Epithelial cell of esophagus (primary cell): Measurements from ENCODE around the gene ZRANB3.
A peak's percentile ranks its signal among the peaks of the same experiment; 100 is the strongest.

Experiments
- DNase-seq: peaks from one replicate; pipeline ENCODE4 v3.0.0; 2010; ENCODE audit warnings: low read depth
- H3K4me3 ChIP-seq: 2 replicates; pipeline ENCODE4 v1.5.1; 2011; ENCODE audit warnings: mild to moderate bottlenecking, low read length, control low read depth
- TF ChIP-seq, protein P1 (sequence below): IDR thresholded peaks from 2 replicates; pipeline ENCODE4 v1.5.1; 2011; ENCODE audit warnings: low read depth, mild to moderate bottlenecking, low read length, control low read depth, inconsistent platforms; ENCODE audit not compliant: insufficient read depth; ENCODE audit errors: missing control alignments

ZRANB3 gene

DNA sequence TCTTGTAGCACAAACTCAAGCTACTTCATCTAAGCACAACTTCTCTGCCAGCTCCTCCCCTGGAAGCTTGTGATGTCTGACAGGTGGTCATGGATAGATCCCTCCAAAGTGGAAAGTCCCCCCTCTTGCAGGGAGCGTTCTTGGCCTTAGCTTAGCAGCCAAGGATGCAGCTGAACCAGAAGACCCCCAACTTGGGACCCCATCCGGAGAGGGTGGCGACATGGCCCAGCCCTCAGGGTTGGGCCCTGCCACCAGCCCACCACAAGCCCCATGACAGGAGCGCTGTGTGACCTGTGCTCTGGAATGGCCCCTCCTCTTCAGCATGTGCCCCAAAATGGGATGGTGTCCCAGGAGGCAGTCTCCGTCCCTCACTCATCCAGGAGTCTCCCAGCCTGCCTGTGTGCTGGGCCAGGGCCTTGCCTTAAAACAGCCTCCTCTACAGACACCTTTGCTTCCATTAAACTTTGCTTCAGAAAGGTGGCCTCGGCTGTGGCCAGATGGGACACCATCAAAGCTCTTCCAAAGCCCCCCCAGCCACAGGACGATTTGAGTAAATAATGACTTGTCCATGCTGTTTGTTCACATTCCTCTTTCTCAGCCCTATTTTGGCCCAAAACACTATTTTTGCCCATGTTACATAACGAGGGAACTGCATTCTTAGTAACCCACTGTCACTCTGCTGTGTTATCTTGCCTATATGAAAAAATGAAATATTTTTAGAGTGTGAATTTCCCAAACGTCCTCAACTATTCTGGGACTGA, 356.8 kb downstream of the ZRANB3 start:
- H3K4me3 ChIP-seq: no peak overlapping the region
- no peak for DNase-seq
- TF ChIP-seq, protein P1, sequence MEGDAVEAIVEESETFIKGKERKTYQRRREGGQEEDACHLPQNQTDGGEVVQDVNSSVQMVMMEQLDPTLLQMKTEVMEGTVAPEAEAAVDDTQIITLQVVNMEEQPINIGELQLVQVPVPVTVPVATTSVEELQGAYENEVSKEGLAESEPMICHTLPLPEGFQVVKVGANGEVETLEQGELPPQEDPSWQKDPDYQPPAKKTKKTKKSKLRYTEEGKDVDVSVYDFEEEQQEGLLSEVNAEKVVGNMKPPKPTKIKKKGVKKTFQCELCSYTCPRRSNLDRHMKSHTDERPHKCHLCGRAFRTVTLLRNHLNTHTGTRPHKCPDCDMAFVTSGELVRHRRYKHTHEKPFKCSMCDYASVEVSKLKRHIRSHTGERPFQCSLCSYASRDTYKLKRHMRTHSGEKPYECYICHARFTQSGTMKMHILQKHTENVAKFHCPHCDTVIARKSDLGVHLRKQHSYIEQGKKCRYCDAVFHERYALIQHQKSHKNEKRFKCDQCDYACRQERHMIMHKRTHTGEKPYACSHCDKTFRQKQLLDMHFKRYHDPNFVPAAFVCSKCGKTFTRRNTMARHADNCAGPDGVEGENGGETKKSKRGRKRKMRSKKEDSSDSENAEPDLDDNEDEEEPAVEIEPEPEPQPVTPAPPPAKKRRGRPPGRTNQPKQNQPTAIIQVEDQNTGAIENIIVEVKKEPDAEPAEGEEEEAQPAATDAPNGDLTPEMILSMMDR: no peak

DNA sequence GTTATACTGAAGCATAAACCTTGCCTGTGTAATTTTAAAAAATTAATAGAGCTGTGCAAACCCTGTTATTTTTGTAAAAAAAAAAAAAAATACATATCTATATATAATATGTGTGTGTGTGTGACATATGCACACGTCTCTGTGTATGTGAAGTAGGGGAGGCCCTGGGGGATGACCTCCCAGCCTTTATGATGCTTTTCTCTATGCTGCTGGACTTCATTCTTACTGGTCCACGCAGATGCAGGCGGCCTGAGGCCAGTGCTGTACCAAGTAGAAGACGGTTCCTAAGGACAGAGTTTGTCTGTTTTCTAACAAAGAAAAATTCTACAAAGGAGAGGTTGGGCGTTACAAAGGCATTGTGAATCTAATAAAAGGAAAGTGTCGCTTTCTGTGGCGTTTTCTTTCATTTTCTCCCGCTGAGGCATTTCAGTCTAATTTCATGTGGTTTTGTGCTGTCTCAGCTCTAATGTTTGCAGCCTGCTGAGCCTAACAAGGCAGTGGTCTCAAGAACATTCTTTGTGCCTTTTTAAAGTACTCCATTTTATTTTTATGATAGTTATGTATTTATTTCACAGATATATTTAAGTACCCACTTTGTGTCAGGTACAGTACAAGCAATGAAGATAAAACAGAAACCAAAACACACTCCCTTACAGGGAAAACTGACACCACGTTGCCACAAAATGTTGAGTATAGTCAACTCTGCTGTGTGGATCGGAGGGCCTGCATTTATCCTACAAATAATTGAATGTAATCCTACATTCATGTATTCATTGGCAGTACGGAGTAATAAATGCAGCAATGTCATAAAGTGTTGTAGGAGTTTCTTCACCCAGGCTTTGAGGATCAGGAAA, 360.9 kb downstream of the ZRANB3 start:
- TF ChIP-seq, protein P1: no peak
- DNase-seq: no peak
- H3K4me3 ChIP-seq: no peak overlapping the region

DNA sequence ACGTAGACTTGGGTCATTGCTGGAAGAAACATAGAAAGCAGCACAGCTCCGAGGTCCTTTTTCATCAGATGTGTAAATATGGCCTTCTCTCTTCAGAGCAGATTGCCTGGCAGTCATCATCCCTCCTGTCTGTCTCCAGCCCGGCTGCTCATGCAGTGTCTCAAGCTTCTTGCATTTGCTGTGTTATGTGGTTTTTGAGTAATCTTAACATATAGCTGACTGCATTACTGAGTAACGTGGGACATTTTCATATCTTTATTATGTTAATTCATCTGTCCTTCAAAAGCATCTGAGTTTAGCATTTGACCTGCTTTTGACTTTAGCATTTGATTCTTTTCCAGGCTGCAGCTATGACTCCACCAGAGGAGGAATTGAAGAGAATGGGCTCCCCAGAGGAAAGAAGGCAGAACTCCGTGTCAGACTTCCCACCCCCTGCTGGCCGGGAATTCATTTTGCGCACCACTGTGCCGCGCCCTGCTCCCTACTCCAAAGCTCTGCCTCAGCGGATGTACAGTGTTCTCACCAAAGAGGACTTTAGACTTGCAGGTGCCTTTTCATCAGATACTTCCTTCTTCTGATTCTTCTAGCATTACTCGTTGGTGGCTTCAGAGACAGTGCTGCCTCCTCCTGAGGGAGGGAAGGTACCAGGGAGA, 362.7 kb downstream of the ZRANB3 start:
- TF ChIP-seq, protein P1: no peak
- no peak overlapping the region for H3K4me3 ChIP-seq
- no peak for DNase-seq

DNA sequence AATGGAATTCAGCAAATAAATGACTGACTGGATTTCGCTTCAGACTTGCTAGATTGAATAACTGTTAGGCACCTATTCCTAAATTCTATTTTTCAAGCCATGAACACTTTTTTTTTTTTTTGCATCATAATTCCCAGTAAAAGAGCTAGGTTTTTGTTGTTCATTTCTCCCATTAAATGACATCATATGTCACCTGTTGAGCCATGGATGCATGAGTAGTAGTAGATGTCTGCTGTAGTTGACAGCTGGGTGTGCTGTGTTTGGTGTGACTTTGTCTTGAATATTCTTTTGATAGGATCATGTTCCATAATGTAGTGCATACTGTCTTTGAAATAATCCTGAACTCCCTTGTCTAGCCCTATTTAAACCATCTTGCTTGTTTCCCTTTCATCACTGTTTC, 363.7 kb downstream of the ZRANB3 start:
- DNase-seq: no peak
- no peak overlapping the region for H3K4me3 ChIP-seq
- TF ChIP-seq, protein P1: no peak

DNA sequence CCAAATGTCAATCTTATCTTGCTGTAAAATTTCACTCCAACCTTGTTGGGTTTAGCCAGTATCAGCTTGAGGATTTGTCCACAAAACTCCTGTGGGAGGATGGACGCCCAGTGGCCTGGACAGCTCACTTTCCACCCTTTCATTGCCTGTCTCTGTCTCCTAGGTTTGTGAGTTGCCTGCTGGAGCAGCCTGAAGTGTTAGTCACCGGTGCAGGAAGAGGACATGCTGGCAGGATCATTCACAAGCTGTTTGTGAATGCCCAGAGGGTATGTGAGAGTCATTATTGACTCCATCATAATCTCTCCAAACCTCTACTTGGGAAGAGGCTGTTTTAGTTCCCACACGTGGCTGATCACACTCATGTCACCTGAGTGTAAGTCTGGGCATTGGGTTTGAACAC, 366.6 kb downstream of the ZRANB3 start:
- DNase-seq: peak; percentile 95
- no peak overlapping the region for H3K4me3 ChIP-seq
- TF ChIP-seq, protein P1: no peak

DNA sequence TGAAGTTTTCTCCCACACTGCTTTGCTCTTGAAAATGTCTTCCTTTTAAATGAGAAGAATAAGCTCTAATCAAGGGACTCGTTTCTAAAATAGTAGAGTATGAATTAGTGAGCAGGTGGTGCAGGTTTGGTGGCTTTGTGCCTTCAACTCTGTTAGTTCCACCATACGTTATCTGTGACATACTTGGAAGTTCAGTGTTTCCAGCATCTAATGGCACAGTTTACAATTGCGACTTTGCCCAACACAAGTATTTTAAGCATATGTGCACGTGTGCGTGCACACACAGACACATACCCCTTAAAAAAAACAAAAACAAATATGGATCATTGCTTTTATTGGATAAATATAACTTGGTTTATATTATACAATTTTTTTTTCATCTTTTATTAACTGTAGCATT, 367.1 kb downstream of the ZRANB3 start:
- no peak overlapping the region for H3K4me3 ChIP-seq
- DNase-seq: no peak
- TF ChIP-seq, protein P1: no peak
